ENCODE measurements around the gene ADAMTS12. TPM values are rescaled to one million over a fixed set of nuclear protein-coding genes. Genes with fewer than 3 reads are reported as not detected.

ADAMTS12 gene
- total RNA-seq, 4 donors from 2014 or later, result 0.22 to 1.2 (median 0.77) TPM

- DNase-seq (ENCODE audit: low spot score in 2 of 2), result no peak
- intact Hi-C loops (cut with DNase I; ENCODE audit: low total_unique reads), result no loop called here
- H3K4me3 ChIP-seq (ENCODE audit: low read depth, poor library complexity, severe bottlenecking), result no peak overlapping the region
- TF ChIP-seq POLR2A (IDR thresholded peaks at IDR 0.05) (no peak), CTCF (IDR thresholded peaks at IDR 0.05) (no peak)
- 66 to 74% methylated on average over 3 of the region's 3 CpGs for WGBS, 2 donors
Measured at GRCh38 chr5:33736510-33736909, 155.3 kb downstream of the ADAMTS12 start.

GRCh38 chr5:33735072-33735471 is 156.7 kb downstream of the ADAMTS12 start:
- no peak overlapping the region for H3K4me3 ChIP-seq (ENCODE audit: low read depth, poor library complexity, severe bottlenecking)
- 67 to 70% methylated on average over 4 of the region's 4 CpGs for WGBS, 2 donors
- TF ChIP-seq CTCF (IDR thresholded peaks at IDR 0.05), result no peak
- TF ChIP-seq POLR2A (IDR thresholded peaks at IDR 0.05), result no peak
- no peak for DNase-seq (ENCODE audit: low spot score in 2 of 2)
- intact Hi-C loops (cut with DNase I; ENCODE audit: low total_unique reads), result no loop called here

GRCh38 chr5:33734537-33734936 is 157.3 kb downstream of the ADAMTS12 start:
- DNase-seq (ENCODE audit: low spot score in 2 of 2), result no peak
- TF ChIP-seq CTCF (IDR thresholded peaks at IDR 0.05), result no peak
- TF ChIP-seq POLR2A (IDR thresholded peaks at IDR 0.05), result no peak
- WGBS, 2 donors, result 35 to 40% methylated on average over 3 of the region's 3 CpGs
- intact Hi-C loops (cut with DNase I; ENCODE audit: low total_unique reads), result no loop called here
- H3K4me3 ChIP-seq (ENCODE audit: low read depth, poor library complexity, severe bottlenecking), result no peak overlapping the region

- DNase-seq (ENCODE audit: low spot score in 2 of 2), result no peak
- H3K4me3 ChIP-seq (ENCODE audit: low read depth, poor library complexity, severe bottlenecking), result no peak overlapping the region
- intact Hi-C loops (cut with DNase I; ENCODE audit: low total_unique reads), result no loop called here
- TF ChIP-seq CTCF (IDR thresholded peaks at IDR 0.05), result no peak
- no peak for TF ChIP-seq POLR2A (IDR thresholded peaks at IDR 0.05)
- WGBS, 2 donors, result 89 to 91% methylated on average over 3 of the region's 3 CpGs
Measured at GRCh38 chr5:33733225-33733624, 158.6 kb downstream of the ADAMTS12 start.

GRCh38 chr5:33726422-33727165 is 165.2 kb downstream of the ADAMTS12 start:
- no peak overlapping the region for H3K4me3 ChIP-seq (ENCODE audit: low read depth, poor library complexity, severe bottlenecking)
- TF ChIP-seq POLR2A (IDR thresholded peaks at IDR 0.05) (no peak), CTCF (IDR thresholded peaks at IDR 0.05) (no peak)
- intact Hi-C loops (cut with DNase I; ENCODE audit: low total_unique reads), result no loop called here
- no peak for DNase-seq (ENCODE audit: low spot score in 2 of 2)
- WGBS, 2 donors, result 62 to 63% methylated on average over 9 of the region's 9 CpGs

- no peak for DNase-seq (ENCODE audit: low spot score in 2 of 2)
- intact Hi-C loops (cut with DNase I; ENCODE audit: low total_unique reads), result no loop called here
- no peak for TF ChIP-seq POLR2A (IDR thresholded peaks at IDR 0.05)
- no peak for TF ChIP-seq CTCF (IDR thresholded peaks at IDR 0.05)
- no peak overlapping the region for H3K4me3 ChIP-seq (ENCODE audit: low read depth, poor library complexity, severe bottlenecking)
- WGBS, 2 donors, result 64 to 82% methylated on average over 3 of the region's 3 CpGs
Measured at GRCh38 chr5:33725806-33726205, 166.0 kb downstream of the ADAMTS12 start.

Data from lower leg skin (tissue), 4 donors.